HepG2 (cell line): ENCODE measurements around the gene MAN1B1. TPM values are rescaled to one million over a fixed set of nuclear protein-coding genes. Genes with fewer than 3 reads are reported as not detected.

ENCODE experiments used
- ATM ChIP-seq: fragments of 450-650 bp; IDR thresholded peaks from 2 replicates; pipeline ENCODE4 v1.7.1; 2017; ENCODE audit warnings: mild to moderate bottlenecking, borderline replicate concordance
- BCL6 ChIP-seq: IDR thresholded peaks from 2 replicates; pipeline ENCODE4 v1.6.1; 2016; ENCODE audit warnings: missing genetic modification reagents, missing compliant biosample characterization
- CEBPB ChIP-seq: IDR thresholded peaks from 2 replicates; pipeline ENCODE4 v1.6.1; 2011; ENCODE audit warnings: low read depth, low read length, improper control_type of control experiment, borderline replicate concordance
- HDAC6 ChIP-seq: fragments of 200-600 bp; sonication (generic); IDR thresholded peaks from 2 replicates; pipeline ENCODE4 v1.7.0; 2017; ENCODE audit warnings: mild to moderate bottlenecking, antibody characterized with exemption, low read length, low read depth
- HNRNPH1 ChIP-seq: fragments of 200-400 bp; formaldehyde crosslinking; optimal IDR thresholded peaks from 2 replicates; pipeline ENCODE3; 2017; ENCODE audit warnings: mild to moderate bottlenecking, low read depth, low read length
- HOMEZ ChIP-seq: IDR thresholded peaks from 2 replicates; pipeline ENCODE4 v1.6.1; 2016; ENCODE audit warnings: low read depth
- ISX ChIP-seq: sonication (generic); formaldehyde crosslinking; conservative IDR thresholded peaks from 2 replicates; pipeline ENCODE4 v1.5.0; 2020; ENCODE audit warnings: missing genetic modification reagents
- MAFG ChIP-seq: sonication (generic); formaldehyde crosslinking; IDR thresholded peaks from 2 replicates; pipeline ENCODE4 v1.5.1; 2020; ENCODE audit warnings: mild to moderate bottlenecking, missing genetic modification reagents
- NFYB ChIP-seq: sonication (generic); formaldehyde crosslinking; IDR thresholded peaks from 2 replicates; pipeline ENCODE4 v1.4.0; 2020; ENCODE audit warnings: missing genetic modification reagents
- RAD51 ChIP-seq: fragments of 450-650 bp; IDR thresholded peaks from 2 replicates; pipeline ENCODE4 v1.6.1; 2016; ENCODE audit warnings: borderline replicate concordance
- TFDP2 ChIP-seq: sonication (generic); formaldehyde crosslinking; IDR thresholded peaks from 2 replicates; pipeline ENCODE4 v1.4.0; 2020; ENCODE audit warnings: missing genetic modification reagents
- XRCC5 ChIP-seq: fragments of 200-400 bp; formaldehyde crosslinking; optimal IDR thresholded peaks from 2 replicates; pipeline ENCODE3; 2017; ENCODE audit warnings: mild to moderate bottlenecking, low read length
- ZNF234 ChIP-seq: sonication (generic); formaldehyde crosslinking; conservative IDR thresholded peaks from 2 replicates; pipeline ENCODE4 v1.5.1; 2020; ENCODE audit warnings: mild to moderate bottlenecking, missing genetic modification reagents
- ZNF275 ChIP-seq: sonication (generic); formaldehyde crosslinking; IDR thresholded peaks from 2 replicates; pipeline ENCODE4 v1.8.0; 2022; ENCODE audit warnings: missing genetic modification reagents, mild to moderate bottlenecking, inconsistent platforms, borderline replicate concordance
- ZNF296 ChIP-seq: sonication (generic); formaldehyde crosslinking; conservative IDR thresholded peaks from 2 replicates; pipeline ENCODE4 v1.5.0; 2020; ENCODE audit warnings: mild to moderate bottlenecking, missing genetic modification reagents
- ZNF501 ChIP-seq: sonication (generic); formaldehyde crosslinking; IDR thresholded peaks from 2 replicates; pipeline ENCODE4 v1.5.1; 2020; ENCODE audit warnings: mild to moderate bottlenecking, moderate library complexity, missing genetic modification reagents
- ZNF547 ChIP-seq: sonication (generic); formaldehyde crosslinking; IDR thresholded peaks from 2 replicates; pipeline ENCODE4 v1.5.1; 2020; ENCODE audit warnings: mild to moderate bottlenecking, missing genetic modification reagents
- ZNF574 ChIP-seq: sonication (generic); formaldehyde crosslinking; IDR thresholded peaks from 2 replicates; pipeline ENCODE4 v1.4.0; 2020; ENCODE audit warnings: missing genetic modification reagents
- ZNF788 ChIP-seq: sonication (generic); formaldehyde crosslinking; IDR thresholded peaks from 2 replicates; pipeline ENCODE4 v1.5.0; 2020; ENCODE audit warnings: mild to moderate bottlenecking, missing genetic modification reagents, borderline replicate concordance
- polyA plus RNA-seq, 8 experiments: library from polyadenylated mRNA; depleted of rRNA in 3 of 8; stranded (reverse) in 7 of 8; unstranded in 1 of 8; fragments of >200 nt; fragmentation: Illumina TruSeq in 4 of 8; extraction: Trizol in 4 of 8; gene quantifications; 2 replicates each; pipeline versions ENCODE4 v1.2.1 to v1.2.3, GENCODE V29; 2011 to 2016; ENCODE audit warnings: low read depth in 4 of 8, missing spikeins in 1 of 8, mixed read lengths in 1 of 8; ENCODE audit not compliant: insufficient read depth in 1 of 8
- total RNA-seq, 5 experiments: library from RNA; depleted of rRNA; stranded (reverse); fragments of >200 nt; fragmentation: Illumina TruSeq; extraction: Trizol; gene quantifications; 2 replicates each; pipeline ENCODE4 v1.2.3, GENCODE V29; 2016; ENCODE audit warnings: low read depth in 1 of 5

MAN1B1 gene
- total and polyA plus RNA-seq, 2 of the 13 experiments (the other 11 are each of a cell fraction or from before 2014, with no cell fraction given): 48.9 to 59.5 TPM

DNA sequence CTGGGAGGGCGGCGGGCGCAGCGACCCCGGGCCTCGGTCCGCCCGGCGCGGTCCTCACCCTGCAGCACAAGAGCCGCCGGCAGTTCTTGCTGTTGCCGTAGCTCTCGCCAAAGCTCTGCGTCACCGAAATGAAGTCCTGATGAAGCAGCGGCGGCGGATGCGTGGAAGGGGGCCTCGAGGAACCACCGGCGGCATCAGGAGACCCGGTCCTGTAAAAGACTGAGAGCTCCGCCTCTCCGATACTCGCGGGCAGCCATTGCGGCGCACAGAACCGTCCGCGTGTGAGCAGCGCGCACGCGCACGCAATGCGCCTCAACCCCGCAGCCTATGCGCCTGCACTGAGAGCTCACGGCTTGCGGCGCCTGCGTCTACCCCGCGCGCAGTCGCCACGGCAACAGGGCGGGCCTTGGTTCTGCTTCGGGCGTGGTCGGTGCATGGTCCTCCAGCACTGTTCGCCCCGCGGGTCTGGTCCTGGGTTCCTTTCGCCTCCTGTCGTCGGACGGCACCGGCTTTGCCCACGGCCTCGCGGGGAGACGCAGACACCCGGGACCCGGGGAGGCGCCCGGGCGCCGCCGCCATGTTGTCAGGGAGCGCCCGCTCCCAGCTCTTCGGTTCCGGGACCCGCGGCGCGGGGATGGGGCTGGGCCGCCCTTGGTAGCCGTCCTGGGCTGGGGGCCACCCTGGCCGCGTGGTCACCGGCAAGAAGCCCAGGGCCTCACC lies 42.8 kb downstream of the MAN1B1 start (continued):
- TF ChIP-seq ZNF296 (no peak), ZNF234 (CRISPR knock-in tag) (0 out of 2 replicates have a peak, but pooled peaks have one; percentile 65), HDAC6 (no peak), XRCC5 (peak; percentile 46), TFDP2 (0 out of 2 replicates have a peak, but pooled peaks have one; percentile 49), ZNF547 (0 out of 2 replicates have a peak, but pooled peaks have one; percentile 51), ISX (CRISPR knock-in tag) (peak; percentile 23; the same call in 1 of the 2 replicates), ZNF275 (CRISPR knock-in tag) (no peak; the same call in 1 of the 2 replicates), ZNF788 (CRISPR knock-in tag) (peak; percentile 31; the same call in 1 of the 2 replicates), ZNF574 (CRISPR knock-in tag) (peak; percentile 41; the same call in 1 of the 2 replicates), RAD51 (no peak), ATM (no peak), MAFG (CRISPR knock-in tag) (no peak), ZNF501 (CRISPR knock-in tag) (peak; percentile 78; the same call in 1 of the 2 replicates), NFYB (CRISPR knock-in tag) (peak; percentile 65), HOMEZ (CRISPR knock-in tag) (no peak), CEBPB (no peak), BCL6 (CRISPR knock-in tag) (no peak; the same call in 1 of the 2 replicates), HNRNPH1 (no peak)
